GM12878 (cell line): Measurements from ENCODE around the gene DIAPH3. TPM values are rescaled to one million over a fixed set of nuclear protein-coding genes. Genes with fewer than 3 reads are reported as not detected.

Experiments used
- ATAC-seq: fragments of 200-7000 bp; cut with Tn5 transposase; 3 replicates; pipeline ENCODE4 v1.9.1; 2020; ENCODE audit warnings: mild to moderate bottlenecking, moderate library complexity
- BruUV-seq: library from RNA; stranded (reverse); fragments of 400-500 nt; replicated peaks from 2 replicates; lab custom pipeline; 2021; lab: Mats Ljungman, UMichigan
- CTCF ChIA-PET: fragments of 300-600 bp; sonication (Branson Sonifier 250); formaldehyde crosslinking; extraction: SDS; loops from one replicate; lab custom pipeline; 2021; ENCODE audit warnings: inconsistent platforms; lab: Yijun Ruan, JAX
- POLR2A ChIA-PET: fragments of 350-600 bp; formaldehyde crosslinking; extraction: SDS; loops from one replicate; lab custom pipeline; 2021; ENCODE audit warnings: inconsistent platforms; lab: Charles Lee
- RAD21 ChIA-PET: fragments of 300-600 bp; sonication (Branson Sonifier 250); formaldehyde crosslinking; loops from one replicate; lab custom pipeline; 2023; ENCODE audit warnings: antibody characterized with exemption; ENCODE audit not compliant: unreplicated experiment; lab: Charles Lee
- SMC1A ChIA-PET: fragments of 300-600 bp; sonication (Branson Sonifier 250); formaldehyde crosslinking; loops from one replicate; lab custom pipeline; 2023; ENCODE audit not compliant: unreplicated experiment, uncharacterized antibody; lab: Charles Lee
- DNase-seq: peaks from one replicate; pipeline ENCODE4 v3.0.0-alpha.2; 2011; ENCODE audit warnings: low read depth, low spot score
- FAIRE-seq: peaks from 3 replicates; lab custom pipeline; 2011; peaks lifted over from hg19 to GRCh38; lab: Jason Lieb, UNC
- H2AFZ ChIP-seq: 2 replicates; pipeline ENCODE4 v1.6.0; 2011; ENCODE audit warnings: low read depth, low read length, control low read depth; ENCODE audit not compliant: control insufficient read depth
- H3K27ac ChIP-seq: 2 replicates; pipeline ENCODE4 v1.5.1; 2011; ENCODE audit warnings: control low read depth; ENCODE audit not compliant: control insufficient read depth, insufficient read depth
- H3K27me3 ChIP-seq, 2 experiments: replicated peaks in 1 of 2; 2 replicates each; pipeline versions ENCODE4 v1.6.0 to v1.6.1; 2011; ENCODE audit warnings: low read length in 1 of 2; ENCODE audit not compliant: control insufficient read depth in 2 of 2, insufficient read depth in 2 of 2
- H3K36me3 ChIP-seq, 2 experiments: 2 replicates each; pipeline ENCODE4 v1.5.1; 2011; ENCODE audit warnings: low read length in 1 of 2; ENCODE audit not compliant: control insufficient read depth in 2 of 2, insufficient read depth in 2 of 2
- H3K4me1 ChIP-seq: 2 replicates; pipeline ENCODE4 v1.6.1; 2011; ENCODE audit warnings: mild to moderate bottlenecking, low read length, moderate library complexity, mixed read lengths; ENCODE audit not compliant: control insufficient read depth, insufficient read depth
- H3K4me2 ChIP-seq: 2 replicates; pipeline ENCODE4 v1.6.0; 2011; ENCODE audit warnings: control low read depth; ENCODE audit not compliant: control insufficient read depth, insufficient read depth
- H3K4me3 ChIP-seq: fragments of 200-600 bp; sonication (generic); 2 replicates; pipeline ENCODE4 v1.5.1; 2016
- H3K79me2 ChIP-seq: 2 replicates; pipeline ENCODE4 v1.6.0; 2011; ENCODE audit warnings: low read length; ENCODE audit not compliant: control insufficient read depth, insufficient read depth
- H3K9ac ChIP-seq: 2 replicates; pipeline ENCODE4 v1.8.0; 2011; ENCODE audit warnings: low read length, control low read depth, mixed read lengths; ENCODE audit not compliant: control insufficient read depth, insufficient read depth
- H3K9me3 ChIP-seq: replicated peaks from 3 replicates; pipeline ENCODE4 v1.5.1; 2011; ENCODE audit warnings: mild to moderate bottlenecking, low read length; ENCODE audit not compliant: control insufficient read depth, insufficient read depth
- H4K20me1 ChIP-seq: 2 replicates; pipeline ENCODE4 v1.6.0; 2011; ENCODE audit not compliant: control insufficient read depth, insufficient read depth
- ASH2L ChIP-seq: fragments of 300-600, 200-600 bp; sonication (generic); IDR thresholded peaks from 2 replicates; pipeline ENCODE4 v1.6.1; 2017; ENCODE audit warnings: low read depth, mild to moderate bottlenecking, borderline replicate concordance
- CBX5 ChIP-seq: sonication (generic); IDR thresholded peaks from 2 replicates; pipeline ENCODE4 v1.6.1; 2016; ENCODE audit warnings: low read depth, moderate library complexity, mild to moderate bottlenecking, inconsistent platforms
- CREB1 ChIP-seq: IDR thresholded peaks from 2 replicates; pipeline ENCODE4 v1.6.1; 2012; ENCODE audit warnings: low read depth, mild to moderate bottlenecking, inconsistent platforms
- CREM ChIP-seq: IDR thresholded peaks from 2 replicates; pipeline ENCODE4 v1.6.1; 2014; ENCODE audit warnings: antibody characterized with exemption, low read depth
- ETV6 ChIP-seq, 2 experiments: fragments of 450-650 bp in 1 of 2; IDR thresholded peaks in 1 of 2; conservative IDR thresholded peaks in 1 of 2; 2 replicates each; pipeline ENCODE4 v1.6.1; 2014; ENCODE audit warnings: antibody characterized with exemption in 1 of 2, borderline replicate concordance in 1 of 2, low read depth in 1 of 2, mild to moderate bottlenecking in 1 of 2, moderate library complexity in 1 of 2
- HDAC2 ChIP-seq: fragments of 200-600 bp; sonication (generic); IDR thresholded peaks from 2 replicates; pipeline ENCODE4 v1.6.1; 2017
- KDM1A ChIP-seq: fragments of 200-600 bp; sonication (generic); IDR thresholded peaks from 2 replicates; pipeline ENCODE4 v1.6.1; 2016; ENCODE audit warnings: borderline replicate concordance
- MYC ChIP-seq: IDR thresholded peaks from 2 replicates; pipeline ENCODE4 v1.6.1; 2011; ENCODE audit warnings: mild to moderate bottlenecking, low read length, moderate library complexity, inconsistent platforms; ENCODE audit not compliant: insufficient read depth, insufficient replicate concordance, insufficient read length, severe bottlenecking
- POLR2A ChIP-seq: IDR thresholded peaks from 2 replicates; pipeline ENCODE4 v1.6.1; 2011; ENCODE audit warnings: low read depth, mild to moderate bottlenecking, low read length
- POLR2AphosphoS5 ChIP-seq: IDR thresholded peaks from 2 replicates; pipeline ENCODE4 v1.6.1; 2011; ENCODE audit warnings: mild to moderate bottlenecking, low read length, inconsistent platforms
- RAD51 ChIP-seq: fragments of 450-650 bp; IDR thresholded peaks from 2 replicates; pipeline ENCODE4 v1.6.1; 2016; ENCODE audit warnings: moderate library complexity, mild to moderate bottlenecking, inconsistent platforms
- in situ Hi-C: fragments of 300-500 bp; cut with MboI; formaldehyde crosslinking; loops from 9 replicates; pipeline ENCODE4 v1.14.3; 2018; ENCODE audit warnings: mixed read lengths
- intact Hi-C: fragments of 100-400 bp; cut with micrococcal nuclease; formaldehyde crosslinking; loops from one replicate; pipeline ENCODE4 v1.14.2; 2022; ENCODE audit not compliant: unreplicated experiment
- polyA plus RNA-seq, 11 experiments: library from polyadenylated mRNA; depleted of rRNA in 4 of 11; unstranded in 6 of 11; stranded (reverse) in 5 of 11; fragments of >200 nt; fragmentation: Nextera tagmentation in 4 of 11; fragmentation: Illumina TruSeq in 1 of 11; extraction: Ambion mirVana in 4 of 11; extraction: Trizol in 1 of 11; gene quantifications; 1 replicate in 1 of 11; 2 replicates in 10 of 11; pipeline versions ENCODE4 v1.2.1 to v1.2.3, GENCODE V29; 2011 to 2016; ENCODE audit warnings: inconsistent platforms in 2 of 11, missing spikeins in 2 of 11, low read depth in 1 of 11
- total RNA-seq, 4 experiments: library from RNA; depleted of rRNA in 3 of 4; stranded (reverse); fragments of >200 nt in 3 of 4; fragmentation: Illumina TruSeq in 1 of 4; extraction: Trizol in 1 of 4; gene quantifications; 2 replicates each; pipeline versions ENCODE4 v1.2.1 to v1.2.3, GENCODE V29; 2013 to 2021
- TF ChIP-seq, protein P1 (sequence below): fragments of 450-650 bp; formaldehyde crosslinking; IDR thresholded peaks from 2 replicates; pipeline ENCODE4 v1.4.0; 2020; ENCODE audit warnings: mild to moderate bottlenecking, moderate library complexity
- TF ChIP-seq, protein P2 (sequence below): IDR thresholded peaks from 2 replicates; pipeline ENCODE4 v1.6.1; 2012; ENCODE audit warnings: low read length, inconsistent platforms

Gene DIAPH3
- total and polyA plus RNA-seq, 10 of the 15 experiments (the other 5 are each of a cell fraction or from before 2014, with no cell fraction given) = 10.1 to 25.2 (median 15.4) TPM

DNA sequence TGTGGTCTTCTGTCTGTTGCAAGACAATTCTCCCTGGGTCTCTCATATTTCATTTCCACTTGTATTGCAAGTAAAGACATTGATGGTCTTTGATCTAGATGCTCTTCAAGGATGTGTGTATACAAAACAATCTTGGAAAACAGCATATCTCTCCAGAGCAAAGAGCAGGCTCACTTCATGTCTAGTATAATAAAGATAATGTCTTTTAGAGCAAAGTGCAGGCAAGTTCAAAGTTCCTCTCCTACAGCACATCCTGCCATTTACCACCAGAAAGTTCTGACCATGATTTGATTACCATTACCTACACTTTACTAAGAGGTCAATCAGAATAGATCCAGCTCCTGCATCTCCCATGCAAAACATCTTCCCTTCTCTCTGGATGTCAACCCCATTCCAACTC is 162.8 kb downstream of the DIAPH3 start:
- DNase-seq = no peak
- no peaks in the 10 kb centered on the region for H4K20me1 ChIP-seq
- ChIA-PET RAD21 (no interaction called here), CTCF (interaction anchor here (0.9 kb wide), 1 partner anchor 19 kb away, joined by 3 read pairs; no protein-coding TSS in a partner anchor), POLR2A (no interaction called here), SMC1A (no interaction called here)
- no peak overlapping the region for H3K4me3 ChIP-seq
- intact Hi-C loops = no loop called here
- no peak overlapping the region for H3K4me2 ChIP-seq
- H3K9me3 ChIP-seq = no peaks in the 10 kb centered on the region
- in situ Hi-C loops = no loop called here
- H3K36me3 ChIP-seq = no peaks in the 10 kb centered on the region; a peak in 1 of 4 replicates
- no peak for FAIRE-seq
- no peak for TF ChIP-seq KDM1A
- H3K27ac ChIP-seq = no peak overlapping the region
- no peak for ATAC-seq
- H2AFZ ChIP-seq = no peak overlapping the region
- BruUV-seq = no TSS peak
- no peak overlapping the region for H3K9ac ChIP-seq
- no peaks in the 10 kb centered on the region for H3K27me3 ChIP-seq
- no peaks in the 10 kb centered on the region for H3K79me2 ChIP-seq
- H3K4me1 ChIP-seq = no peaks in the 10 kb centered on the region

GRCh38 chr13:60000081-60000480 is 163.6 kb downstream of the DIAPH3 start:
- H4K20me1 ChIP-seq = no peaks in the 10 kb centered on the region
- H2AFZ ChIP-seq = no peak overlapping the region
- FAIRE-seq (no peak), DNase-seq (no peak), ATAC-seq (no peak)
- no peaks in the 10 kb centered on the region for H3K4me1 ChIP-seq
- ChIA-PET CTCF (interaction anchor here (0.9 to 1.3 kb wide), 2 partner anchors 19 to 56 kb away, joined by 3 to 4 read pairs; no protein-coding TSS in a partner anchor), RAD21 (no interaction called here), POLR2A (interaction anchor here (1.1 kb wide), 1 partner anchor 15 kb away, joined by 3 read pairs; no protein-coding TSS in a partner anchor), SMC1A (interaction anchor here (0.6 kb wide), 1 partner anchor 1646 kb away, joined by 3 read pairs; no protein-coding TSS in a partner anchor)
- no peaks in the 10 kb centered on the region for H3K9me3 ChIP-seq
- TF ChIP-seq, protein P1, sequence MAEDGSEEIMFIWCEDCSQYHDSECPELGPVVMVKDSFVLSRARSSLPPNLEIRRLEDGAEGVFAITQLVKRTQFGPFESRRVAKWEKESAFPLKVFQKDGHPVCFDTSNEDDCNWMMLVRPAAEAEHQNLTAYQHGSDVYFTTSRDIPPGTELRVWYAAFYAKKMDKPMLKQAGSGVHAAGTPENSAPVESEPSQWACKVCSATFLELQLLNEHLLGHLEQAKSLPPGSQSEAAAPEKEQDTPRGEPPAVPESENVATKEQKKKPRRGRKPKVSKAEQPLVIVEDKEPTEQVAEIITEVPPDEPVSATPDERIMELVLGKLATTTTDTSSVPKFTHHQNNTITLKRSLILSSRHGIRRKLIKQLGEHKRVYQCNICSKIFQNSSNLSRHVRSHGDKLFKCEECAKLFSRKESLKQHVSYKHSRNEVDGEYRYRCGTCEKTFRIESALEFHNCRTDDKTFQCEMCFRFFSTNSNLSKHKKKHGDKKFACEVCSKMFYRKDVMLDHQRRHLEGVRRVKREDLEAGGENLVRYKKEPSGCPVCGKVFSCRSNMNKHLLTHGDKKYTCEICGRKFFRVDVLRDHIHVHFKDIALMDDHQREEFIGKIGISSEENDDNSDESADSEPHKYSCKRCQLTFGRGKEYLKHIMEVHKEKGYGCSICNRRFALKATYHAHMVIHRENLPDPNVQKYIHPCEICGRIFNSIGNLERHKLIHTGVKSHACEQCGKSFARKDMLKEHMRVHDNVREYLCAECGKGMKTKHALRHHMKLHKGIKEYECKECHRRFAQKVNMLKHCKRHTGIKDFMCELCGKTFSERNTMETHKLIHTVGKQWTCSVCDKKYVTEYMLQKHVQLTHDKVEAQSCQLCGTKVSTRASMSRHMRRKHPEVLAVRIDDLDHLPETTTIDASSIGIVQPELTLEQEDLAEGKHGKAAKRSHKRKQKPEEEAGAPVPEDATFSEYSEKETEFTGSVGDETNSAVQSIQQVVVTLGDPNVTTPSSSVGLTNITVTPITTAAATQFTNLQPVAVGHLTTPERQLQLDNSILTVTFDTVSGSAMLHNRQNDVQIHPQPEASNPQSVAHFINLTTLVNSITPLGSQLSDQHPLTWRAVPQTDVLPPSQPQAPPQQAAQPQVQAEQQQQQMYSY (CRISPR knock-in tag) = no peak
- TF ChIP-seq CREM (no peak), ETV6 (conservative IDR thresholded peaks at IDR 0.05 in 1 of 2, IDR thresholded peaks at IDR 0.05 in 1 of 2; ENCODE audit: borderline replicate concordance in 1 of 2, low read depth in 1 of 2) (no peak), CBX5 (no peak), POLR2AphosphoS5 (no peak), ASH2L (no peak), MYC (no peak), RAD51 (no peak), CREB1 (no peak), POLR2A (no peak), HDAC2 (no peak)
- TF ChIP-seq, protein P2, sequence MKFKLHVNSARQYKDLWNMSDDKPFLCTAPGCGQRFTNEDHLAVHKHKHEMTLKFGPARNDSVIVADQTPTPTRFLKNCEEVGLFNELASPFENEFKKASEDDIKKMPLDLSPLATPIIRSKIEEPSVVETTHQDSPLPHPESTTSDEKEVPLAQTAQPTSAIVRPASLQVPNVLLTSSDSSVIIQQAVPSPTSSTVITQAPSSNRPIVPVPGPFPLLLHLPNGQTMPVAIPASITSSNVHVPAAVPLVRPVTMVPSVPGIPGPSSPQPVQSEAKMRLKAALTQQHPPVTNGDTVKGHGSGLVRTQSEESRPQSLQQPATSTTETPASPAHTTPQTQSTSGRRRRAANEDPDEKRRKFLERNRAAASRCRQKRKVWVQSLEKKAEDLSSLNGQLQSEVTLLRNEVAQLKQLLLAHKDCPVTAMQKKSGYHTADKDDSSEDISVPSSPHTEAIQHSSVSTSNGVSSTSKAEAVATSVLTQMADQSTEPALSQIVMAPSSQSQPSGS = no peak
- H3K36me3 ChIP-seq = no peaks in the 10 kb centered on the region; a peak in 1 of 4 replicates
- in situ Hi-C loops (no loop called here), intact Hi-C loops (no loop called here)
- no TSS peak for BruUV-seq
- H3K4me2 ChIP-seq = no peak overlapping the region
- no peak overlapping the region for H3K4me3 ChIP-seq
- H3K27ac ChIP-seq = no peak overlapping the region
- H3K27me3 ChIP-seq = no peaks in the 10 kb centered on the region
- H3K9ac ChIP-seq = no peak overlapping the region
- no peaks in the 10 kb centered on the region for H3K79me2 ChIP-seq
